ENCODE data around the gene MSGN1. TPM values are rescaled to one million over a fixed set of nuclear protein-coding genes. Genes with fewer than 3 reads are reported as not detected.

The MSGN1 gene
- total and polyA plus RNA-seq, 2 of the 8 experiments (the other 6 are each of a cell fraction or from before 2014, with no cell fraction given) = not detected

GRCh38 chr2:17771956-17772355, 44.3 kb upstream of the MSGN1 start:
- H2BK120ac ChIP-seq (replicated peaks; ENCODE audit: low read depth, low read length) = no peak overlapping the region
- CTCF ChIA-PET (ENCODE audit: partially characterized antibody) = interaction anchor here (1.0 to 1.6 kb wide), 2 partner anchors 52 to 59 kb away, joined by 3 to 4 read pairs; no protein-coding TSS in a partner anchor
- no peaks in the 10 kb centered on the region for H4K20me1 ChIP-seq (replicated peaks in 1 of 2; ENCODE audit: control insufficient read depth in 1 of 2, insufficient read depth in 2 of 2, low read length in 2 of 2)
- no peak overlapping the region for H3K56ac ChIP-seq (replicated peaks; ENCODE audit: insufficient read length, low read depth, low read length)
- H4K91ac ChIP-seq (replicated peaks; ENCODE audit: insufficient read length, low read length) = no peak overlapping the region
- no peaks in the 10 kb centered on the region for H3K27me3 ChIP-seq (replicated peaks in 1 of 4; ENCODE audit: control insufficient read depth in 3 of 4, extremely low read depth in 1 of 4, insufficient read depth in 3 of 4, low read length in 3 of 4)
- FAIRE-seq = no peak
- no peak overlapping the region for H2AK5ac ChIP-seq (ENCODE audit: low read depth, low read length)
- no peak overlapping the region for H4K5ac ChIP-seq (ENCODE audit: insufficient read length, low read depth, low read length)
- no peak overlapping the region for H3K4me3 ChIP-seq (ENCODE audit: extremely low read depth in 1 of 4, insufficient read depth in 2 of 4, low read depth in 3 of 4, low read length in 4 of 4)
- no peak overlapping the region for H3K23ac ChIP-seq (ENCODE audit: insufficient read length)
- no peaks in the 10 kb centered on the region for H3K79me2 ChIP-seq (ENCODE audit: control insufficient read depth in 1 of 2, insufficient read depth in 2 of 2, low read length in 2 of 2)
- no peaks in the 10 kb centered on the region for H3K23me2 ChIP-seq (ENCODE audit: low read depth, low read length)
- H2BK12ac ChIP-seq (ENCODE audit: low read depth, low read length) = no peak overlapping the region
- no peaks in the 10 kb centered on the region for H3K4me1 ChIP-seq (replicated peaks in 1 of 4; ENCODE audit: control insufficient read depth in 3 of 4, insufficient read depth in 4 of 4, low read length in 3 of 4)
- H3K18ac ChIP-seq (ENCODE audit: extremely low read depth, low read length) = no peak overlapping the region
- H3K27ac ChIP-seq (ENCODE audit: low read depth, low read length) = no peak overlapping the region
- DNase-seq (ENCODE audit: low read depth in 1 of 2, low spot score in 2 of 2) = no peak
- no peak overlapping the region for H3K9ac ChIP-seq (replicated peaks in 1 of 4; ENCODE audit: extremely low read depth in 1 of 4, low read depth in 3 of 4, low read length in 3 of 4)
- no peak overlapping the region for H3K4me2 ChIP-seq (ENCODE audit: insufficient read depth in 1 of 2, low read depth in 2 of 2, low read length in 2 of 2)
- WGBS, 2 experiments (ENCODE audit: extremely low coverage in 1 of 2, insufficient coverage in 1 of 2, insufficient read length in 1 of 2, insufficient replicate concordance in 2 of 2, low coverage in 1 of 2, low lambda C conversion rate in 2 of 2, missing lambda C conversion rate in 1 of 2) = 91% methylated on average over 2 of the region's 2 CpGs; no CpG with 5 or more reads in 1 of the 2 experiments
- no peak overlapping the region for H4K8ac ChIP-seq (ENCODE audit: extremely low read depth, insufficient read depth, low read length)
- H2AFZ ChIP-seq (ENCODE audit: low read length) = no peak overlapping the region
- no peak overlapping the region for H2BK5ac ChIP-seq (ENCODE audit: low read depth, low read length)
- H3K9me3 ChIP-seq (ENCODE audit: insufficient read depth in 2 of 2, low read depth in 1 of 2, low read length in 1 of 2) = no peaks in the 10 kb centered on the region
- POLR2A ChIA-PET (ENCODE audit: partially characterized antibody) = no interaction called here
- H3K4ac ChIP-seq (replicated peaks; ENCODE audit: insufficient read length, low read depth, low read length) = no peak overlapping the region
- TF ChIP-seq CTCF (IDR thresholded peaks at IDR 0.05; ENCODE audit: control extremely low read depth in 1 of 3, insufficient read depth in 1 of 3, low read depth in 1 of 3, low read length in 3 of 3) (no peak), ATF3 (IDR thresholded peaks at IDR 0.05; ENCODE audit: insufficient read depth, low read depth, low read length) (no peak), BRCA1 (IDR thresholded peaks at IDR 0.05; ENCODE audit: low read depth, low read length) (no peak), PHF8 (conservative IDR thresholded peaks at IDR 0.05; ENCODE audit: low read depth, low read length) (no peak), CBX5 (IDR thresholded peaks at IDR 0.05; ENCODE audit: low read depth, low read length) (no peak), TBP (IDR thresholded peaks at IDR 0.05; ENCODE audit: low read depth, low read length) (no peak), KDM5A (IDR thresholded peaks at IDR 0.05; ENCODE audit: low read length) (no peak)
- H2BK15ac ChIP-seq (ENCODE audit: low read length) = no peak overlapping the region
- H3K79me1 ChIP-seq (ENCODE audit: low read depth, low read length) = no peaks in the 10 kb centered on the region
- H2BK20ac ChIP-seq (ENCODE audit: low read length) = no peak overlapping the region
- no peak overlapping the region for H3K14ac ChIP-seq (ENCODE audit: insufficient read length)
- peaks cover 5 to 56% (median 16%) of the 10 kb centered on the region in 4 experiments; a peak in 5 of 8 replicates for H3K36me3 ChIP-seq (ENCODE audit: control insufficient read depth in 2 of 4, insufficient read depth in 4 of 4, low read length in 3 of 4)

Measured in H1 (cell line).